B cell (primary cell): ENCODE data around the gene MYH15. TPM values are rescaled to one million over a fixed set of nuclear protein-coding genes. Genes with fewer than 3 reads are reported as not detected.

ENCODE experiments used
- ATAC-seq: fragments of 200-7000 bp; cut with Tn5 transposase; one replicate; pipeline ENCODE4 v1.10.0; 2021; ENCODE audit warnings: low read depth, mild to moderate bottlenecking, moderate number of reproducible peaks, moderate library complexity
- CTCF ChIA-PET: fragments of 350-600 bp; sonication (Branson Sonifier 250); formaldehyde crosslinking; loops from one replicate; lab custom pipeline; 2021; ENCODE audit warnings: antibody characterized with exemption, inconsistent platforms; lab: Charles Lee
- POLR2A ChIA-PET: fragments of 350-600 bp; sonication (Branson Sonifier 250); formaldehyde crosslinking; loops from one replicate; lab custom pipeline; 2021; ENCODE audit warnings: antibody characterized with exemption; lab: Charles Lee
- DNase-seq: peaks from one replicate; pipeline ENCODE4 v3.0.0; 2013
- H2AFZ ChIP-seq: 2 replicates; pipeline ENCODE4 v1.6.1; 2012; ENCODE audit warnings: mild to moderate bottlenecking, low read depth, low read length; ENCODE audit not compliant: insufficient read depth, poor library complexity, severe bottlenecking
- H3K27ac ChIP-seq, 2 donors: 1 replicate in 1 of 2; 2 replicates in 1 of 2; pipeline ENCODE4 v1.5.1; 2012 to 2013; ENCODE audit warnings: low read length in 2 of 2, mild to moderate bottlenecking in 2 of 2, moderate library complexity in 1 of 2
- H3K27me3 ChIP-seq, 4 experiments: fragments of 200-600 bp in 1 of 4; sonication (generic) in 1 of 4; replicated peaks in 1 of 4; 1 replicate in 2 of 4; 2 replicates in 2 of 4; pipeline versions ENCODE4 v1.6.1 to v1.7.0; 2013 to 2016; ENCODE audit warnings: low read length in 3 of 4, mild to moderate bottlenecking in 2 of 4, mixed read lengths in 1 of 4, moderate library complexity in 1 of 4; ENCODE audit not compliant: insufficient read depth in 4 of 4, control insufficient read depth in 3 of 4; ENCODE audit errors: control extremely low read depth in 1 of 4
- H3K36me3 ChIP-seq, 2 experiments: replicated peaks in 1 of 2; 1 replicate in 1 of 2; 2 replicates in 1 of 2; pipeline versions ENCODE4 v1.6.1 to v1.7.1; 2013; ENCODE audit warnings: low read length in 1 of 2; ENCODE audit not compliant: insufficient read depth in 2 of 2, control insufficient read depth in 1 of 2; ENCODE audit errors: control extremely low read depth in 1 of 2, extremely low read depth in 1 of 2
- H3K4me1 ChIP-seq, 2 donors: fragments of 200-600 bp in 1 of 2; sonication (generic) in 1 of 2; 1 replicate in 1 of 2; 2 replicates in 1 of 2; pipeline versions ENCODE4 v1.5.1 to v1.6.1; 2013 to 2017; ENCODE audit warnings: low read length in 2 of 2; ENCODE audit not compliant: control insufficient read depth in 2 of 2, insufficient read depth in 2 of 2
- H3K4me2 ChIP-seq: replicated peaks from 2 replicates; pipeline ENCODE3; 2012; ENCODE audit warnings: mild to moderate bottlenecking, low read depth, low read length; ENCODE audit not compliant: poor library complexity, severe bottlenecking
- H3K4me3 ChIP-seq, 5 experiments: fragments of 200-600 bp in 1 of 5; sonication (generic) in 1 of 5; 1 replicate in 3 of 5; 2 replicates in 2 of 5; pipeline versions ENCODE4 v1.5.1 to v1.7.0; 2011 to 2016; ENCODE audit warnings: low read length in 4 of 5, mild to moderate bottlenecking in 4 of 5, low read depth in 2 of 5, control low read depth in 1 of 5, moderate library complexity in 1 of 5; ENCODE audit not compliant: insufficient read depth in 1 of 5; ENCODE audit errors: control extremely low read depth in 1 of 5, extremely low read depth in 1 of 5
- H3K79me2 ChIP-seq: fragments of 200-600 bp; sonication (generic); one replicate; pipeline ENCODE4 v1.6.0; 2016; ENCODE audit warnings: low read length; ENCODE audit not compliant: control insufficient read depth, insufficient read depth
- H3K9ac ChIP-seq: fragments of 200-600 bp; sonication (generic); 2 replicates; pipeline ENCODE4 v1.6.1; 2017; ENCODE audit warnings: mild to moderate bottlenecking, low read length, moderate library complexity
- H3K9me3 ChIP-seq, 3 donors: one replicate each; pipeline versions ENCODE4 v1.6.1 to v1.7.1; 2013; ENCODE audit warnings: low read length in 2 of 3; ENCODE audit not compliant: control insufficient read depth in 2 of 3, insufficient read depth in 1 of 3; ENCODE audit errors: control extremely low read depth in 1 of 3
- H4K20me1 ChIP-seq: 2 replicates; pipeline ENCODE4 v1.6.0; 2012; ENCODE audit warnings: mild to moderate bottlenecking, low read length; ENCODE audit not compliant: insufficient read depth, control insufficient read depth, poor library complexity, severe bottlenecking
- H3K27ac Mint-ChIP-seq: one replicate; pipeline ENCODE4 v1.8.0; 2021; ENCODE audit warnings: mixed read lengths
- H3K27me3 Mint-ChIP-seq: one replicate; pipeline ENCODE4 v1.8.0; 2021; ENCODE audit warnings: mixed read lengths
- H3K4me1 Mint-ChIP-seq: one replicate; pipeline ENCODE4 v1.8.0; 2021; ENCODE audit warnings: mixed read lengths
- H3K4me3 Mint-ChIP-seq: one replicate; pipeline ENCODE4 v1.8.0; 2021; ENCODE audit warnings: mixed read lengths
- H3K9me3 Mint-ChIP-seq: one replicate; pipeline ENCODE4 v1.8.0; 2022; ENCODE audit warnings: mixed read lengths; ENCODE audit not compliant: insufficient read depth
- EZH2 ChIP-seq: IDR thresholded peaks from 2 replicates; pipeline ENCODE4 v1.6.1; 2012; ENCODE audit warnings: borderline replicate concordance, low read depth, mild to moderate bottlenecking, moderate library complexity, low read length; ENCODE audit not compliant: insufficient read depth, poor library complexity, severe bottlenecking
- WGBS: methylation state at CpG from one replicate; pipeline ENCODE4 v1.1.5; 2013; ENCODE audit warnings: missing lambda C conversion rate; ENCODE audit not compliant: insufficient coverage; 5-methylcytosine and 5-hydroxymethylcytosine counted together
- intact Hi-C: fragments of 100-400 bp; cut with micrococcal nuclease; formaldehyde crosslinking; loops from one replicate; pipeline ENCODE4 v1.10.0; 2022
- polyA plus RNA-seq: library from polyadenylated mRNA; depleted of rRNA; stranded (reverse); fragments of >200 nt; gene quantifications from 2 replicates; pipeline ENCODE4 v1.2.3, GENCODE V29; 2012
- total RNA-seq, 2 donors: library from RNA; stranded (reverse); fragments of 120-200 nt in 1 of 2; gene quantifications; 1 replicate in 1 of 2; 2 replicates in 1 of 2; pipeline versions ENCODE4 v1.2.3 to v1.2.4, GENCODE V29; 2013 to 2022
- TF ChIP-seq, protein P1 (sequence below): fragments of 200-600 bp; IDR thresholded peaks from one replicate; pipeline ENCODE4 v1.8.0; 2022; ENCODE audit warnings: antibody characterized with exemption, mild to moderate bottlenecking

Gene MYH15
- total and polyA plus RNA-seq, 2 donors (not counting 1 experiment from before 2014, with no cell fraction given): 0.06 TPM; not detected in 1

DNA sequence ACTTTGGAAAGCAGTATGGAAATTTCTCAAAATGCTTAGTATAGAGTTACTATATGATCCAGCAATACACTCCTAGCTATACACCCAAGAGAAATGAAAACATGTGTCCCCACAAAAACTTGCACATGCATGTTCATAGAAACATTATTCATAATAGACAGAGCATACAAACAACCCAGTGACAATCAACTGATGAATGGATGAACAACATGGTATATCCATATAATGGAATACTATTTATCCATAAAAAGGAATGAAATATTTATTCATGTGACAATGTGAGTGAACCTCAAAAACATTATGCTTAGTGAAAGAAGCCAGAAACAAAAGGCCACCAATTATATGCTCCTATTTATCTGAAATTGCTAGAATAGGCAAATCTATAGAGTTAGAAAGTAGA is 6.7 kb downstream of the MYH15 start:
- no peaks in the 10 kb centered on the region for H3K4me1 Mint-ChIP-seq
- H3K27ac ChIP-seq: no peak overlapping the region
- H3K9me3 ChIP-seq: no peaks in the 10 kb centered on the region
- POLR2A ChIA-PET: no interaction called here
- no peaks in the 10 kb centered on the region for H3K4me1 ChIP-seq
- no peak for ATAC-seq
- TF ChIP-seq, protein P1, sequence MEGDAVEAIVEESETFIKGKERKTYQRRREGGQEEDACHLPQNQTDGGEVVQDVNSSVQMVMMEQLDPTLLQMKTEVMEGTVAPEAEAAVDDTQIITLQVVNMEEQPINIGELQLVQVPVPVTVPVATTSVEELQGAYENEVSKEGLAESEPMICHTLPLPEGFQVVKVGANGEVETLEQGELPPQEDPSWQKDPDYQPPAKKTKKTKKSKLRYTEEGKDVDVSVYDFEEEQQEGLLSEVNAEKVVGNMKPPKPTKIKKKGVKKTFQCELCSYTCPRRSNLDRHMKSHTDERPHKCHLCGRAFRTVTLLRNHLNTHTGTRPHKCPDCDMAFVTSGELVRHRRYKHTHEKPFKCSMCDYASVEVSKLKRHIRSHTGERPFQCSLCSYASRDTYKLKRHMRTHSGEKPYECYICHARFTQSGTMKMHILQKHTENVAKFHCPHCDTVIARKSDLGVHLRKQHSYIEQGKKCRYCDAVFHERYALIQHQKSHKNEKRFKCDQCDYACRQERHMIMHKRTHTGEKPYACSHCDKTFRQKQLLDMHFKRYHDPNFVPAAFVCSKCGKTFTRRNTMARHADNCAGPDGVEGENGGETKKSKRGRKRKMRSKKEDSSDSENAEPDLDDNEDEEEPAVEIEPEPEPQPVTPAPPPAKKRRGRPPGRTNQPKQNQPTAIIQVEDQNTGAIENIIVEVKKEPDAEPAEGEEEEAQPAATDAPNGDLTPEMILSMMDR: no peak
- TF ChIP-seq EZH2: no peak
- intact Hi-C loops: no loop called here
- no peak overlapping the region for H3K4me2 ChIP-seq
- H3K4me3 ChIP-seq: no peak overlapping the region
- no peaks in the 10 kb centered on the region for H3K27me3 ChIP-seq
- H3K27ac Mint-ChIP-seq: no peak overlapping the region
- H3K4me3 Mint-ChIP-seq: no peak overlapping the region
- H3K9ac ChIP-seq: no peak overlapping the region
- no peaks in the 10 kb centered on the region for H3K36me3 ChIP-seq
- no peaks in the 10 kb centered on the region for H3K27me3 Mint-ChIP-seq
- H3K79me2 ChIP-seq: no peaks in the 10 kb centered on the region
- no peak for DNase-seq
- no peaks in the 10 kb centered on the region for H4K20me1 ChIP-seq
- no peaks in the 10 kb centered on the region for H3K9me3 Mint-ChIP-seq
- no peak overlapping the region for H2AFZ ChIP-seq
- CTCF ChIA-PET: no interaction called here

DNA sequence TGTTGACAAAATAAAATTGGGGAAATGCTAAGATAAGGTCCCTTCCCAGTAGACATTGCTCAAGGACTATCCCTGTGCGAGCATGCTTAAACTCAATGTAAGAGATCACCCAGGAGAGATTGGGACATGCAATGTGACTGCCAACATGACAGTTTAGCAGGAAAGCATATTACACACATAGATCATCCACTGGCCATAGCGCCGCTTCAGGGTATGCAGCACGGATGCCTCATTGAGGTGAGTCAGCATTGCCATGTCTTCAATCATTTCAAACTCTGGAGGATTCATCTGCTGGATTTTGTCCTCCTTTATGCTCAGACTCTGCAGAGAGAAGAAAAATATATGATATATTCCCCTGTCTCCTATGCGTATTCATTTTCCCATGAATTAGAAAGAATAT is 8.9 kb downstream of the MYH15 start:
- ATAC-seq (no peak), DNase-seq (no peak)
- no peaks in the 10 kb centered on the region for H3K9me3 ChIP-seq
- 100% methylated on average over 1 of the region's 5 CpGs for WGBS
- H3K79me2 ChIP-seq: no peaks in the 10 kb centered on the region
- H3K4me3 Mint-ChIP-seq: no peak overlapping the region
- H3K4me3 ChIP-seq: no peak overlapping the region
- ChIA-PET CTCF (interaction anchor here (1.2 kb wide), 1 partner anchor 10 kb away, joined by 4 read pairs; no protein-coding TSS in a partner anchor), POLR2A (no interaction called here)
- H3K9ac ChIP-seq: no peak overlapping the region
- no peaks in the 10 kb centered on the region for H3K27me3 ChIP-seq
- no peak overlapping the region for H3K27ac Mint-ChIP-seq
- no peaks in the 10 kb centered on the region for H3K27me3 Mint-ChIP-seq
- no peaks in the 10 kb centered on the region for H3K9me3 Mint-ChIP-seq
- no peak overlapping the region for H3K27ac ChIP-seq
- intact Hi-C loops: no loop called here
- no peak overlapping the region for H3K4me2 ChIP-seq
- no peaks in the 10 kb centered on the region for H4K20me1 ChIP-seq
- H2AFZ ChIP-seq: no peak overlapping the region
- no peaks in the 10 kb centered on the region for H3K4me1 ChIP-seq
- TF ChIP-seq EZH2: no peak
- TF ChIP-seq, protein P1: no peak
- H3K36me3 ChIP-seq: no peaks in the 10 kb centered on the region
- no peaks in the 10 kb centered on the region for H3K4me1 Mint-ChIP-seq
